Measurements from ENCODE around the gene ANGPT4.

Gene ANGPT4

DNA sequence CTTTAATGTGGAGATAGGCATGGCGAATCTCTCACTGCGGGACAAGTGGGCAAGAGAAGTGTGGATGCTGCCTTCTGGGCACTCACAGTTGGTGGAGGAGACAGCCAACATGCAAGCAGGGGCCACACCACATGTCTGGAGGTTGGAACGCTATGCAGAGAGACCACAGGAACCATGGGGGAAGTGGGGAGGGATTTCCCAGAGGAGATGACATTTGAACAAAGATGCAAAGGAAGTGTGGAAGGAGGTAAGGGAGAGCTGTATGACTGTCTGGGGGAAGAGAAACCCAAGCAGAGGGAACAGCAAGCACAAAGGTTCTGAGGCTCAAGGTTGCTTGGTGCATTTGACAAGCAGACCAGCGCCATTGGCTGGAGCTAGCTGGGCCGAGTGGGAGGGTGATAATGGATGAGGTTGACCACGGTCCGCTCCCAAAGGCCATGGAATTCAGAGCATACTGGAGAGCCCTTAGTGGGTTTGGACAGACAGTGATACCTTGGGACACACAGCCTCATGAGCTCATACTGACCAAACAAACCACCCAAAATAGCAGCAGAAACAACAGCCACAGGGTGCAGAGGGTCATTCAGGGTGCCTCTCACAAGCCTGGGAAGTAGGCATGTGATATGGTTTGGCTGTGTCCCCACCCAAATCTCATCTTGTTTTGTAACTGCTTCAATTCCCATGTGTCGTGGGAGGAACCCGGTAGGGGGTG, 90.3 kb downstream of the ANGPT4 start:
- no peak overlapping the region for H2AFZ ChIP-seq (ENCODE audit: low read depth, low read length)
- H3K4me1 ChIP-seq (ENCODE audit: insufficient read depth, low read length): no peaks in the 10 kb centered on the region
- no peaks in the 10 kb centered on the region for H3K36me3 ChIP-seq (ENCODE audit: insufficient read depth, low read length)

GRCh38 chr20:824916-825315, 91.2 kb downstream of the ANGPT4 start:
- Histone ChIP-seq H3K9me3 (ENCODE audit: low read length) (no peaks in the 10 kb centered on the region), H3K4me1 (ENCODE audit: insufficient read depth, low read length) (no peaks in the 10 kb centered on the region), H2AFZ (ENCODE audit: low read depth, low read length) (no peak overlapping the region), H3K36me3 (ENCODE audit: insufficient read depth, low read length) (no peaks in the 10 kb centered on the region), H3K4me3 (ENCODE audit: low read length) (no peak overlapping the region), H3K27me3 (ENCODE audit: insufficient read depth, low read length) (no peaks in the 10 kb centered on the region)

More for the DNA sequence above, 90.3 kb downstream of the ANGPT4 start:
- H3K9me3 ChIP-seq (ENCODE audit: low read length): no peaks in the 10 kb centered on the region
- H3K4me3 ChIP-seq (ENCODE audit: low read length): no peak overlapping the region
- no peaks in the 10 kb centered on the region for H3K27me3 ChIP-seq (ENCODE audit: insufficient read depth, low read length)

GRCh38 chr20:824490-824889, 91.6 kb downstream of the ANGPT4 start:
- Histone ChIP-seq H3K4me3 (ENCODE audit: low read length) (no peak overlapping the region), H2AFZ (ENCODE audit: low read depth, low read length) (no peak overlapping the region), H3K36me3 (ENCODE audit: insufficient read depth, low read length) (no peaks in the 10 kb centered on the region), H3K4me1 (ENCODE audit: insufficient read depth, low read length) (no peaks in the 10 kb centered on the region), H3K27me3 (ENCODE audit: insufficient read depth, low read length) (no peaks in the 10 kb centered on the region), H3K9me3 (ENCODE audit: low read length) (no peaks in the 10 kb centered on the region)

DNA sequence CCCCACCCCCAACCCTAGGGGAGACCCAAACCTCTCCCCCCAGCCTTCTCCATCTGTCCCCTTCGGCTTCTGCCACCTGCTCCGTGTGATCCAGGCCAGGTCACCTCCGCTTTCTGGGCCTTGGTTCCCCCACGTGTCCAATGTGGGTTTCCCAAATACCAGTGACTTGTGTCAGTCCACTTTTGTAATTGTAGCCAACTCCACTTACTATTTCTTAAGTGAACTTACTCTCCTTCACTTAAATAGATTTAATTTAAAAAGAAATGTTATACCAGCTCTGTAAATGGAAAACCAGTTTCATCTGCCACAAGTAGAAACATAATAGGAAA, 92.6 kb downstream of the ANGPT4 start:
- Histone ChIP-seq H2AFZ (ENCODE audit: low read depth, low read length) (no peak overlapping the region), H3K4me1 (ENCODE audit: insufficient read depth, low read length) (no peaks in the 10 kb centered on the region)

GRCh38 chr20:822651-823573, 93.2 kb downstream of the ANGPT4 start:
- no peaks in the 10 kb centered on the region for H3K36me3 ChIP-seq (ENCODE audit: insufficient read depth, low read length)
- no peaks in the 10 kb centered on the region for H3K4me1 ChIP-seq (ENCODE audit: insufficient read depth, low read length)
- H3K27me3 ChIP-seq (ENCODE audit: insufficient read depth, low read length): no peaks in the 10 kb centered on the region
- no peak overlapping the region for H3K4me3 ChIP-seq (ENCODE audit: low read length)
- no peaks in the 10 kb centered on the region for H3K9me3 ChIP-seq (ENCODE audit: low read length)
- H2AFZ ChIP-seq (ENCODE audit: low read depth, low read length): no peak overlapping the region

More for the DNA sequence above, 92.6 kb downstream of the ANGPT4 start:
- no peaks in the 10 kb centered on the region for H3K27me3 ChIP-seq (ENCODE audit: insufficient read depth, low read length)
- no peaks in the 10 kb centered on the region for H3K36me3 ChIP-seq (ENCODE audit: insufficient read depth, low read length)
- no peak overlapping the region for H3K4me3 ChIP-seq (ENCODE audit: low read length)
- no peaks in the 10 kb centered on the region for H3K9me3 ChIP-seq (ENCODE audit: low read length)

DNA sequence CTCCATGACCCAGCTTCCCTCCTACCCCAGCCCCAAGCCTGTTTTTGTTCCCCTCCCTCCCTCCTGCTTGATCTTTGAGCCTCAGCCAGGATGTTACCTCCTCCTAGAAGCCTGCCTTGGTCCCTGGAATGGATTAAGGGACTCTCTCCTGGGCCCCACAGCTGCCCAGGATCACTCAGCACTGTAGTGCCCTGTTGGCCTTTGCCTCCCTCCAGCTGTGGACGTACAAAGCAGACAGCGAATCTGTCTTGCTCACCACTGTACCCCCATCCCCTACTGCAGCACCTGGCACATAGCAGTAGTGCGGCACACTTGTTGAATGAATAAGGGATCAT, 94.4 kb downstream of the ANGPT4 start:
- no peaks in the 10 kb centered on the region for H3K4me1 ChIP-seq (ENCODE audit: insufficient read depth, low read length)
- H3K4me3 ChIP-seq (ENCODE audit: low read length): no peak overlapping the region
- H3K36me3 ChIP-seq (ENCODE audit: insufficient read depth, low read length): no peaks in the 10 kb centered on the region
- H3K9me3 ChIP-seq (ENCODE audit: low read length): no peaks in the 10 kb centered on the region
- H3K27me3 ChIP-seq (ENCODE audit: insufficient read depth, low read length): no peaks in the 10 kb centered on the region
- no peak overlapping the region for H2AFZ ChIP-seq (ENCODE audit: low read depth, low read length)

DNA sequence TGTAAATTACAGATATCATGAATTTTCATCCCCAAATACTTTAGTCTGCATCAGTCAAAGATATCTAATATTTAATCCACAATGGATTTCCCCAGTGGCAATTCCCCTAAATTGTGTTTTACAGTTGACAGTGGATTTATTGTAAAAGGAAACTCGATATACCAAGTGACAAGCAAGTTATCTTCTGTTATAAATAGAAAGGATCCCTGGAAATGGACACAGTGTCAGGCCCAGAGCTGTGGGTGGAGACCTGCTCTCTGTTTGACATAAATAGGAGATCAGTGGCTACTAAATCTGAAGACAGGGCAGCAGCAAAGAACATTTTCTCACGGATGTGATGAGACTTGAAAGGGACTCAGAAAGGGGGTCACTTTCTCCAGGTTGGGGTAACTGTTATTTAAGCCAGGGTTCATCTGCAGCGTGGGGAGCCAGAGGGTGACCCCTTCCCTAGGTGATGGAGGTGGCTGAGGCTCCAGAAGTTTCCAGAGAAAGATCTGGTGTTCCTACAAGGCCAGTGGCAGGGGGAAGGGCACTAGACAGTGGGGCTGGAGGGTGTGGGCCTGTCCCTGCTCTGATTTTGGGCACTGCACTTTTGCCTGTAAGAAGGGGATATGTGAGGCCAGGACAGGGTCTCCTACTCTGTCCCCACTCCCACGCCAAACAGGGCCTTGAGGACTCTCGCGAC, 94.9 kb downstream of the ANGPT4 start:
- Histone ChIP-seq H2AFZ (ENCODE audit: low read depth, low read length) (no peak overlapping the region), H3K9me3 (ENCODE audit: low read length) (no peaks in the 10 kb centered on the region), H3K36me3 (ENCODE audit: insufficient read depth, low read length) (no peaks in the 10 kb centered on the region), H3K4me3 (ENCODE audit: low read length) (no peak overlapping the region), H3K27me3 (ENCODE audit: insufficient read depth, low read length) (no peaks in the 10 kb centered on the region), H3K4me1 (ENCODE audit: insufficient read depth, low read length) (no peaks in the 10 kb centered on the region)

- Histone ChIP-seq H3K9me3 (ENCODE audit: low read length) (no peaks in the 10 kb centered on the region), H3K27me3 (ENCODE audit: insufficient read depth, low read length) (no peaks in the 10 kb centered on the region), H3K36me3 (ENCODE audit: insufficient read depth, low read length) (no peaks in the 10 kb centered on the region), H3K4me3 (ENCODE audit: low read length) (no peak overlapping the region), H3K4me1 (ENCODE audit: insufficient read depth, low read length) (no peaks in the 10 kb centered on the region), H2AFZ (ENCODE audit: low read depth, low read length) (no peak overlapping the region)
Measured at GRCh38 chr20:820323-820953, 95.7 kb downstream of the ANGPT4 start.
